Umbilical cord (tissue), 2 donors: Measurements from ENCODE around the gene SHC2. TPM values are rescaled to one million over a fixed set of nuclear protein-coding genes. Genes with fewer than 3 reads are reported as not detected.
"Not testable (repeated sequence)": the region's sequence is repeated elsewhere in the genome, so short reads cannot be mapped to it uniquely, and the experiment has no call there.

Experiments used
- DNase-seq: peaks from one replicate; pipeline ENCODE4 v3.0.0-alpha.2; 2015; ENCODE audit warnings: low spot score
- total RNA-seq: library from RNA; depleted of rRNA; stranded (reverse); fragments of >200 nt; gene quantifications from one replicate; pipeline ENCODE4 v1.2.3, GENCODE V29; 2014; ENCODE audit warnings: low replicate concordance; ENCODE audit not compliant: insufficient read depth

Gene SHC2
- total RNA-seq, 1 donor from 2014 or later = 11.1 TPM

DNA sequence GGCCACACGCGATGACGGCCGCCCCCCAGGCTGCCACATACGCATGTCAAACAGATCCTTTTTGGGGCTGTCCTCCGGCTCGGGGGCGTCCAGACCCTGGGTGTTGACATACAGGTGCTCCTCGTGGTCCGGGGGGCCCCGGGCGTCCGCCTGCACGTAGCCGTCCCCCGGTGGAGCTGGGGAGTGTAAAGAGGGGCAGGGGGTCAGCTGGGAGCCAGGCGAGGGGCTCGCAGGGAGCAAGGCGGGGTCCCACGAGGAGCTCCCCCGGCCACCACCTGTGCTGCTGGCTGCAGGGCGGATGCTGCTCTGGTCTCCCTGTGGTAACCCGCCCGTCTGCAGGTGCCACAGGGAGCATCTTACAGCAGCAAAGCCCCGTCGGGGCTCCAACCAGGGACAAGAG, 35.8 kb downstream of the SHC2 start:
- DNase-seq = no peak

- DNase-seq = no peak
Observed at GRCh38 chr19:424546-424945, 36.3 kb downstream of the SHC2 start.

DNA sequence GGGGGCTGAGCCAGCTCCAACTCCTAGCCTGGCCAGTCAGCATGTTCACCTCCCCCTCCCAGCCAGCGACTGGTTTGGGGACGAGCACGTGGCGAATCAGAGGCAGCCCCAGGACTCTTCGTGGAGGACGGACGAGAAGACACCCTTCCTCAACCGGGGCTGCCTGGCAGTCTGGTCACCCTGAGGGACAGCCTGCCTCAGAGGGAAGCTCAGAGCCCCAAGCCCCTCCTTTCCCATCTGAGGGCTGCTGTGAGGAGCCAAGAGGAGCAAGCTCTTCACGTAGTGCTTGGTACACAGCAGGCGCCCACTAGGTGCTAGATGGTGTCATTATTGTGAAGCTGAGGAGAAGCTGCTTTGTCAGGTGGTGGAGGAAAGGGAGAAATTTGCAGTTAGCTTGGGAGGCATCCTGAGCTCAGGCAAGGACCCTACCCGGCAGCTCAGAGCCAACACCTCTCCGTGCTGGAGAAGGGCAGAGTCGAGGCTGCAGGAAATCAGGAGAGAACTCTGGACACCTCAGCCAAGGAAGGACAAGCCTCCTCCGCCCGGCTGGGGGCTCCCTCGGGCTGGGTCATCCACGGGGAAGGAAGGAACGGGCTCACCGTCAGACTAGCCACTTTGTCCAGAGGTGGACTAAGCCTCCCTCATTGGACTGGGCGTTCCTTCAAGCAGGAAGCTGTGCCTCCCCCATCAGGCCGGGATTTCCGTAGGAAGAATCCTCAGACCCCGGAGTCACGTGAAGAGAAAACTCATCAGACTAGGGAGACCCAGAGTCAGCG, 37.0 kb downstream of the SHC2 start:
- DNase-seq = no peak

GRCh38 chr19:422917-423226, 38.0 kb downstream of the SHC2 start:
- DNase-seq = not testable (repeated sequence)

DNA sequence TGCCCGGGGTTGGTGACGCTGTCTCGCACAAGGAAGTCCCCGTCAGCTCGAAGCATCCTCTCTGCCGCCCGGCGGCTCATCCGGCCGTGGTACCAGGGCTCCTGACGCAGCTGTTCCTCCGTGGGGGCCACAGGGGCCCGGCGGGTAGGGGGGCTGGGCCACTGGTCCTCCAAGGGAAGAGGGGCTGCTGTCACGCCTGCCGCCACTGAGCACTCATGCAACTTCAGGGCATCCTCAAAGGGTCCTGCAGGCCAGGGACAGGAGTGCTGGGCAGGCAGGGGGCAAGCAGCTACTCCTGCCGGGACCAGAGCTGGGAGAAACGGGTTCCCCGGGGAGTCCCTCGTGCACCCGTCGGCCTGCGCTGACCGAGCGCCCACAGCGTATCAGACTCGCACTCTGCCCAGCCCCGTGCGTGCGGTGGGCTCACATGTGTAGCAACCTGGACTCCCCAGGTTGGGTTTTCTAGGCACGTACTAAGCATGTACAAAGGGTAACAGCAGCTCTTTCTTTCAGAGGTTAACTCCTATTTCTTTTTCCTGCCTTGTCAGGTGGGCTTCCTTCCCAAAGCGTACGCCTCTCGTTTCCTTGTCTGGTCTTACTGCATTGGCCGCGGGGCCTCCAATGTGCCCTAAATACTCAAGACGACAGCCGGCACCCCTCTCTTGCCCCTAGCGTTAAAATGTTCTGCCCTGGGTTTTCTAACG, 38.5 kb downstream of the SHC2 start:
- no peak for DNase-seq

GRCh38 chr19:419721-420515, 40.9 kb downstream of the SHC2 start:
- no peak for DNase-seq

DNA sequence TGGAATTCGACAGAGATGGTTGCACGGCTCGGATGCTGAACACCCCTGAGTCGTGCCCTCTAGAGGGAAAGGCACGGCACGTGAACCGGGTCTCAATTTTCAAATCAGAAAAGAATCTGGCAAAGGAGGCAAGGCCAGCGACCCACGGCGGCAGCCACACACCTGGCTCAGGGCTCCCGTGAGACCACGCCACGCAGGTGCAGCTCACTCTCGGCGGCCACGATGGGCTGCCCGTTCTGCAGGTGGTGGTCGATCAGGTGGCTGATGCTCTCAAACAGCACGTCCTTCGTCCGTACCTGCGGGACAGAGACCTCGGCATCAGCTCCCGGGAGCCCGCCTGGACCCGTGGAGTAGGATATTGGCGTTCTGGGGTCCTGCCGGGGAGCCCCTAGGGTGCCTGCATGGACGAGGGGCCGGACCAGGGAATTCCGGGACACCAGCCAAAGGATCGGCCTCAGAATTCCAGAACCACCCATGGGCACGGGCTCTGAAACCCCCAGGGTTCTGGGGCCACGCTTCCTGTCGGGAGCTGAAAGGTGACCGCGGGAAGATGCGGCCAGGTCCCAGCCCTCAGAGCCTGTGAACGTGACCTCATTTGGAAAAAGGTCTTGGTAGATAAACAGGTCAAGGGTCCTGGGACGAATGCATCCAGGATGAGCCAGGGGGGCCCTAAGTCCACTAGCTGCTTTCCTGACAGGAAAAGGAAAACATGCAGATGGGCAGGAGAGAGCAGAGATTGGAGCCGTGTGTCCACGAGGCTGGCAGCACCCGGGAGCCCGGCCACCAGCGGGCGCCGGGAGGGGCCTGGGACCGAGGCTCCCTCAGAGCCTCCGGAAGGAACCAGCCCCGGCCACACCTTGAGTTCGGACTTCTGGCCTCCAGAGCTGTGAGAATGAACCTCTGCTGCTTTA, 41.8 kb downstream of the SHC2 start:
- no peak for DNase-seq

GRCh38 chr19:416416-416815, 44.4 kb downstream of the SHC2 start:
- DNase-seq = no peak

DNA sequence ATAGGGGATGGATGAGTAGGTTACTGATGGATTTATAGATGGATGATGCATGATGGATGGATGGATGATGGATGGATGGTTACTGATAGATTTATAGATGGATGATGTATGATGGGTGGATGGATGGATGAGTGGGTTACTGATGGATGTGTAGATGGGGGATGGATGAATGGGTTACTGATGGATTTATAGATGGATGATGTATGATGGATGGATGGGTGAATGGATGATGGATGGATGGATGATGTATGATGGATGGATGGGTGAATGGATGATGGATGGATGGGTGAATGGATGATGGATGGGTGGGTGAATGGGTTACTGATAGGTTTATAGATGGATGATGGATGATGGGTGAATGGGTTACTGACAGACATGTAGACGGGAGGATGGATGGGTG, 45.5 kb downstream of the SHC2 start:
- no peak for DNase-seq

DNA sequence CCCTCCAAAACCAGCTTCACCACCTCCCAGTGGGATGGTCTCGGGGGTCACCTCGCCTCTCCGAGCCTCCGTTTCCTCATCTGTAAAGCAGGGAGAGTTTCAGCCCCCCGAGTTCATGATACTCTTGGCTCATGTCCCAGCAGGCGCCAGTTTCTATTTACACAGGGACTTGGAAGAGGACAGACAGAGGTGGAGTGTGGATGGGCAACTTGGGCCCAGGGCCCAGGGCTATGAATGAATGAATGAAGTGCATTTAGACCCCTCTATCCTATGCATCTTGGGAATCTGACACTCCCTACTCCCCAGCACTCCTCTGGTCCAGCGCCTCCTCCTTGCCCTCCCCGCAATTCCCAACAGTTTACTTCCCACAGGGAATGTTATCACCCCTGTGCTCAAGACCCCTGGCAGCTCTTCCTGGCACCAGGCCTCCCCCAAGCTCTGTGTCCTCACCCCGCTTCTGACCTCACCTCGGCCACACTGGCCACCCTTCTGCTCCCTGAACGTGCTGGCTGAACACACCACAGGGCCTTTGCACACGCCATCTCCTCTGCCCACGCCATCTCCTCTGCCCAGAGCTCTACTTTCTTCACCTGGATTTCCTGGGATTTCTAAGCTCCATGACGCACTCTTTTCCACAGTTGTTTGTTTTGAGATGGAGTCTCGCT, 46.9 kb downstream of the SHC2 start:
- DNase-seq = no peak

DNA sequence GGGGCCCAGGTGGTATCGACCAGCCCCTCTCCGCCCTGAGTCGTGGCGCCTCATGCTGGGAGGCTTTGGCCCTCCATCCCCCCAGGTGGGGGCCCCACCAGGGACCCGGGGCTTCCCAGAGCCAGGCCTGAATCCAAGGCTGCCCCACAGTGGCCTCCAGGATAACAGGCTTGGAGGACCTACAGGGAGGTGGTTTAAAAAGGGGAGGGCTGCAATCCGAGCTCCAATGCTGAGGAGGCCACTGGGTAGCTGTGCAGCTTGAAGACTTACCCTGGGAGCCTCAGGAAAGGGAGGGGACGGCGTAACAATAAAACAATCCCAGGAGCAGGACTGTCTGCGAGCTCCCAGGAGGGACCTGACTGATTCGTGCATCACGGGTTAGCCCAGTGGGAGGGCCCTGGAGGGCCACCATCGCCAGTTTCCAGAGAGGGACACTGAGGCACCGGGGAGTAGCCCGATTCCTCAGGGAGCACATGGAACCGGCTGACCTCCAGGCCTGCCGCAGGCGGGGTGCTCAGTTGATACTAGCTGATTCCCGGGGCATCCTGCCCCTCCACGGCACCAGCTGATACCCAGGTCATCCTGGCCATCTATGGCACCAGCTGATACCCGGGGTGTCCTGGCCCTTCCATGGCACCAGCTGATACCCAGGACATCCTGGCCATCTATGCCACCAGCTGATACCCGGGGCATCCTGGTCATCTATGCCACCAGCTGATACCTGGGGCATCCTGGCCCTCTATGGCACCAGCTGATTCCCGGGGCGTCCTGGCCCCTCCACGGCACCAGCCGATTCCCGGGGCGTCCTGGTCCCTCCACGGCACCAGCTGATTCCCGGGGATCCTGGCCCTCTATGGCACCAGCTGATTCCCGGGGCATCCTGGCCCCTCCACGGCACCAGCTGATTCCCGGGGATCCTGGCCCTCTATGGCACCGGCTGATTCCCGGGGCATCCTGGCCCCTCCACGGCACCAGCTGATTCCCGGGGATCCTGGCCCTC, 48.2 kb downstream of the SHC2 start:
- DNase-seq = peak; percentile 73

DNA sequence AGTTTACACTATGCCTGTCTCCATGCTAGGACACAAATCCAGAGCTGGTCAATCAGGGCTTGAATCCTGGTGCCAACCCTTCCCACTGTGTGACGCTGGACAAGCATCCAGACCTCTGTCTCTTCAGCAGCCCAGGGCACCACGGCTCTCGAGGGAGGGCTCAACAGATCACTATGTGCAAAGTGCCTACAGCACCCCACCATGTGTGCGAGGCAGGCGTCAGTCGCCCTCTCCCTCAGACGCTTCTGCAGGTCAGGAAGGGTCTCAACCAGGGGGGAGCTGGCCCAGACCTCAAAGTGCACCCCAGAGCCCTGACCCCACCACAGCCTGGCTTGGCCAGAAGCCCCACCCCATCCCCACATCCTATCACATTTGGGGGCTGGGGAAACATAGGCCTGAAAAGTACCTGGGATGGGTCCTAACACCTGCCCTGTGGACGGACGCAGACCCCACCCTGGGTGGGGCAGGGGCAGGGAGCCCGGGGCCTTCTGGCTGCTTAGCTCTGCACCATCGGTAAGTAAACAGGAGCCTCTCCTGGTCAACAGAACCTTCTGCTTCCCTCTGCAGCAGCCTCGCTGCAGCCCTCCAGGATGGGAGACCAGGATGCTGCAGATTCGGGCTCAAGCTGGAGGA, 49.0 kb downstream of the SHC2 start:
- DNase-seq = no peak

- not testable (repeated sequence) for DNase-seq
Observed at GRCh38 chr19:411121-411722, 49.6 kb downstream of the SHC2 start.

- DNase-seq = no peak
Observed at GRCh38 chr19:410243-410781, 50.5 kb downstream of the SHC2 start.

GRCh38 chr19:409516-410242, 51.2 kb downstream of the SHC2 start:
- DNase-seq = peak; percentile 15

DNA sequence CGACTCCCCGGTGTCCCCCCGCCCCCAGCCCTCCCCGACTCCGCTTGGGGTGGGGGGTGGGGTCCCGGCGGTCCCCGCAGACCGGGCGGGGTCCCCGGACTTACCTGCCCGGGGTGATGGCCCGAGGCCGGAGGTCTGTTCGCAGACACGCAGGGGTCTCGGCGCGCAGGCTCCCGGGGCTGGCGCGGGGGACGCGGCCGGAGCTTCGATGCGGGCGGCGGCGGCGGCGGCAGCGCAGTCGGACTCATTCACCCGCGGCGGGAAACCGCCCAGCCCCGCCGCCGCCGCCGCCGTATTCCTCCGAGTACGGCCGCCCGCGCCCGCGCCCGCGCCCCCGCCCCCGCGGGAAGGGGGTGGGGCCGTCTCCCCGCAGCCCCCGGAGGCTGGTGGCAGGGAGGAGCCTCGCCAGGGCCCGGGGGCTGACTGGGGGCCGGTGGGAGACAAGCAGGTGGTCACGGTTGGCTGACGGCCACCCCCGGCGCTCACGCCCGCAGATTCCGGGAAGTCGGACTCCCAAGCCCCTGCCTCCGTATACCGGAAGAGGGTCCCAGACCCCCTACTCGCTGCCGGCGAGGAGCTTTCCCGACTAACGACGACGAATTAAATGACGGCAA, 51.8 kb downstream of the SHC2 start, which contains the start of gene C2CD4C:
TSS of gene C2CD4C (minus strand) at position 246 of the 614 bp plus-strand sequence. CDS start 786 bp downstream, outside the sequence.
- peak; percentile 16 for DNase-seq

DNA sequence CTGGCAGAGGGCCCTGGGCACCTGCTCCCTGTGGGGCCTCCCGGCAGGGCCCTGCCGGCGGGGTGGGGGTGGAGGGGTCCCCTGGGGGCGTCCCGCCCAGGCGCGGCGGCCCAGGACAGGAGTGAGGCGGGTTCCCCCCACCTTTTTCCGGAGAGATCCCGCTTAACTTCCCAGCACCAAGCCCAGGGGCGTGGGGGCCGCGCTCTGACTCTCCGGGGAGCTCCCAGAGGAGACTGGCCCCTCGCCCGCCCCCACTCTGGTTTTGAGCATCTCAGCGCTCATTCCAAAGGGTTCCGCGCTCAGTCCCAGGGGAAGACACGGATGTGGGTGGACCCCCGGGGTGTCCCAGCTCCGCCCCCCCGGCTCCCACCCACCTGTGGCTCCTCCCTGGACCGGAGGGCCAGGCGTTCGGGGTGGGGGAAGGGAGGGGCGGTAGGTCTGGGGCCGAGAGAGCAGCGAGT, 52.4 kb downstream of the SHC2 start:
- DNase-seq = no peak
